Astrocyte of the cerebellum (primary cell): Measurements from ENCODE around the gene LMTK2.

Source experiments
- DNase-seq: peaks from one replicate; pipeline ENCODE4 v3.0.0-alpha.2; 2011; ENCODE audit warnings: low read depth
- H3K4me3 ChIP-seq: 2 replicates; pipeline ENCODE4 v1.5.1; 2011; ENCODE audit warnings: mild to moderate bottlenecking, low read depth, low read length, moderate library complexity
- CTCF ChIP-seq: IDR thresholded peaks from 2 replicates; pipeline ENCODE4 v1.5.1; 2012; ENCODE audit warnings: low read length, low read depth, moderate library complexity, mild to moderate bottlenecking; ENCODE audit errors: missing control alignments
- in situ Hi-C: cut with HindIII; loops from 2 replicates; pipeline ENCODE4 v1.10.0; 2017; ENCODE audit warnings: low sequenced_read_pairs

LMTK2 gene

GRCh38 chr7:98242342-98242741, 135.7 kb downstream of the LMTK2 start:
- in situ Hi-C loops = no loop called here
- TF ChIP-seq CTCF = no peak
- no peak for DNase-seq
- H3K4me3 ChIP-seq = no peak overlapping the region

- in situ Hi-C loops = no loop called here
- no peak for TF ChIP-seq CTCF
- no peak for DNase-seq
- H3K4me3 ChIP-seq = no peak overlapping the region
Observed at GRCh38 chr7:98242934-98243333, 136.3 kb downstream of the LMTK2 start.

- no peak for DNase-seq
- no peak overlapping the region for H3K4me3 ChIP-seq
- TF ChIP-seq CTCF = no peak
- in situ Hi-C loops = no loop called here
Observed at GRCh38 chr7:98244871-98245270, 138.2 kb downstream of the LMTK2 start.

GRCh38 chr7:98248156-98248555, 141.5 kb downstream of the LMTK2 start:
- no peak overlapping the region for H3K4me3 ChIP-seq
- in situ Hi-C loops = no loop called here
- DNase-seq = no peak
- no peak for TF ChIP-seq CTCF

GRCh38 chr7:98249106-98249505, 142.4 kb downstream of the LMTK2 start:
- in situ Hi-C loops = no loop called here
- DNase-seq = no peak
- no peak overlapping the region for H3K4me3 ChIP-seq
- TF ChIP-seq CTCF = no peak

- in situ Hi-C loops = no loop called here
- no peak for DNase-seq
Observed at GRCh38 chr7:98250789-98251188, 144.1 kb downstream of the LMTK2 start.

More at GRCh38 chr7:98250789-98251188, 144.1 kb downstream of the LMTK2 start:
- no peak for TF ChIP-seq CTCF
- H3K4me3 ChIP-seq = no peak overlapping the region
